ENCODE results near the gene FAM24A.

Gene FAM24A

GRCh38 chr10:122939133-122939855 lies 28.9 kb downstream of the FAM24A start:
- TF ChIP-seq CTCF (IDR thresholded peaks at IDR 0.05; ENCODE audit: low read depth, low read length) = no peak
- H3K4me3 ChIP-seq (ENCODE audit: low read depth, low read length) = no peak overlapping the region

DNA sequence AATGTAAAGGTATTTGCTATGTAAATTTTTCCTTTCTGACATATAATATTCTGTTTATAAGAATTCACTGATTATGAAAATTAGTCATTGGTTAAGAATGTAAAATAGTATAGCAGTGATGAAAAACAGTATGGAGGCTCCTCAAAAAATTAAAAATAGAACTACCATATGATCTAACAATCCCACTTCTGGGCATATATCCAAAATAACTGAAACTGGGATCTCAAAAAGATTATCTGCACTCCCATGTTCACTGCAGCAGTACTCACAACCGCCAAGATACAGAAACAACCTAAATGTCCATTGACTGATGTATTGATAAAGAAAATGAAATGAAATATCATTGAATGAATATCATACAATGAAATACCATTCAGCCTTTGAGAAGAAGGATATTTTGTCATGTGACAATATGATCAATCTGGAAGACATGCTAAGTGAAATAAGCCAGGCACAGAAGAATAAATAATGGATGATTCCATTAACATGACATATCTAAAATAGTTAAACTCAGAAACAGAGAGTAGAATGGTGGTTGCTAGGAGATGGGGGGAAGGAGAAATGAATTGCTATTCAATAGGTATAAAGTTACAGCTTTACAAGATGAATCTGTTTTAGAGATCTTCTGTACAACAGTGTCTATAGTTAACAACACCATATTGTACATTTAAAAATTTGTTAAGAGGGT lies 29.6 kb downstream of the FAM24A start:
- TF ChIP-seq CTCF (IDR thresholded peaks at IDR 0.05; ENCODE audit: low read depth, low read length) = no peak
- H3K4me3 ChIP-seq (ENCODE audit: low read depth, low read length) = no peak overlapping the region

- TF ChIP-seq CTCF (IDR thresholded peaks at IDR 0.05; ENCODE audit: low read depth, low read length) = no peak
- H3K4me3 ChIP-seq (ENCODE audit: low read depth, low read length) = no peak overlapping the region
These were observed 38.9 kb downstream of the FAM24A start for GRCh38 chr10:122949296-122949695.

DNA sequence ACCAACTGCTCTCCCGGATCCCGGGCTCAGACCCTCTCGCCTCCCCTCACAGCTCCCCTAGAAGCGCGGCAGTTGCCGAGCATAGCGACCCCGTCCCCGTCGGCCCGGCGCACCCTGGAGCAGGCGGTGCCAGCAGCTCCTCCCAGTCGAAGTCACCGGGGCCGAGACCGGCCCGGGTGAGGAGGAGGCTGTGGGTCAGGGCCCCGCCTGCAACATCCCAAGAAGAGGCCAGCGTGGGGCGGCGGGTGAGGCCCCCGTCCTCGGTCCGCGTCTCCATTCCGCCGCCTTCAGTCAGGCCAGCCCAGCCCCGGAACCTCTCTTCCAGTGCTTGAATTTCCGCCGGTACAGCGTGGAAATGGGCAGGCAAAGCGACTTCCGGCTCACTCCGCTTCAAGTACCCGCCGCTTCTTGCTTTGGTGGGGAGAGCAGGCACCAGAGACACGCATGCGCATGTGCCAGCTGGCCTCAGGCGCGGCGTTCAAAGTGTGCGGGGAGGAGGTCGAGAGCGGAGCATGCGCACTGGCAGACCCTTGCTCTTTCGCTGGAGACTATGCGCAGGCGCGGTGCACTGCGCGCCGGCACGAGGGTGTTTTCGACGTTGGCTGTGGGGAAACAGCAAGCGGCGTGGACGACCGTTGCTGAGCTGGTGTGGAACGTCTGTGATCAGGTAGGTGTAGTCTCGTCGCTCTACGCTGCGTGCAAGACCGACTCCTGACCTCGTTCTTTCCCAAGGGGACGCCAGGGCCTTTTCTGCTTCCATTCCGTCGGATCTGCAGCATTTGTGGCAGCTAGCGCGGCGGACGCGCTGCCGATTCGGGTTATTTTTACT lies 43.7 kb downstream of the FAM24A start, which contains the start of gene C10orf88:
C10orf88 (minus strand) TSS at position 326 of the 829 bp plus-strand sequence; CDS start at position 277, 49 bp downstream.
- no peak for TF ChIP-seq CTCF (IDR thresholded peaks at IDR 0.05; ENCODE audit: low read depth, low read length)
- H3K4me3 ChIP-seq (ENCODE audit: low read depth, low read length) = peak within 1 kb of the TSS; percentile 88

GRCh38 chr10:122954731-122955050 lies 44.3 kb downstream of the FAM24A start:
- no peak for TF ChIP-seq CTCF (IDR thresholded peaks at IDR 0.05; ENCODE audit: low read depth, low read length)
- peak overlapping the region; percentile 88 for H3K4me3 ChIP-seq (ENCODE audit: low read depth, low read length)

DNA sequence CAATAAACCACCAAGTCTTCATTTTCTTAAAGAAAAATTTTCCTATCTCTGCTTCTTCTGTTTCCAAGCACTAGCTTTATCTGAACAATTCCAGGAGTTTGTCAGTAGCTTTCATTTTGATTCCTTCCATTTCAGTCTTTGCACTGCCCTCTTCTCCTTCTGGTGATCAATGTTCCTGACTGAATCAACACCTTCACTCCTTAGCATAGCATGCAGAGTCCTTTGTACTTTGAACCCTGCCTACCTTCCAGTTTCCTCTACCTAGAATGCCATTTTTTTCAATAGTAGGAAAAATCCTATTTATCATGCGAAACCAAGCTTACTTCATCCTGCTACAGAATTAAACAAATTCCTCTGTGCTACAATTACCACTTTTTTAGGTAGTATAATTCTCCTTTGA lies 45.5 kb downstream of the FAM24A start:
- H3K4me3 ChIP-seq (ENCODE audit: low read depth, low read length) = no peak overlapping the region

More for the DNA sequence above, 45.5 kb downstream of the FAM24A start:
- no peak for TF ChIP-seq CTCF (IDR thresholded peaks at IDR 0.05; ENCODE audit: low read depth, low read length)

Measured in WI38 (cell line).